Measurements from ENCODE around the gene WNT10A. TPM values are rescaled to one million over a fixed set of nuclear protein-coding genes. Genes with fewer than 3 reads are reported as not detected.

WNT10A gene
- total and polyA plus RNA-seq, 2 donors (not counting 1 experiment from before 2014, with no cell fraction given) = 15.2 to 36.6 TPM

DNA sequence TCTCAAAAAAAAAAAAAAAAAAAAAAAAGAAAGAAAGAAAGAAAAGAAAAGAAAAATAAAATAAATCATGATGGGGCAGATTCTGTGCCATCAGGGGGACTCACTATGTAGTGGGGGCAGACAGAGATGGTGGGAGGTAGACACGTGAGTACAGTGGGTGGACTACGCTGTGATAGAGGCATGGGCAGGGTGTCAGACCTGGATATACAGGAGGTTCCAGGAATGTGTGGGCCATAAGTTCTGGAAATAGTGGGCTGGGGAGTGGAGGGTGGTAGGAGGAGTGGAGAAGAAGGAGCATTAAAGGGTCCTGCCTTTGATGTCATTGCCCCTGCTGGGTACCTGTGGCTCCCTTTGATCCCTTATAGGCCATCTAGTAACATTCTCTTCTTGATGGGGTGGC lies 29.9 kb upstream of the WNT10A start:
- intact Hi-C loops (cut with micrococcal nuclease) = loop anchor here (5.0 kb wide), 1 partner anchor 132 kb away; no protein-coding TSS in a partner anchor
- no peak for TF ChIP-seq CTCF (IDR thresholded peaks at IDR 0.05)
- TF ChIP-seq EZH2 (IDR thresholded peaks at IDR 0.05; ENCODE audit: borderline replicate concordance, insufficient read depth, low read depth, low read length, poor library complexity, severe bottlenecking) = no peak
- H3K36me3 ChIP-seq (replicated peaks in 1 of 2; ENCODE audit: control extremely low read depth in 1 of 2, control insufficient read depth in 1 of 2, extremely low read depth in 1 of 2, insufficient read depth in 2 of 2, low read length in 1 of 2) = no peaks in the 10 kb centered on the region
- H3K79me2 ChIP-seq (ENCODE audit: control insufficient read depth, insufficient read depth, low read length) = no peaks in the 10 kb centered on the region
- POLR2A ChIA-PET = interaction anchor here (0.7 kb wide), 1 partner anchor 47 kb away, joined by 6 read pairs; no protein-coding TSS in a partner anchor
- H3K9ac ChIP-seq (ENCODE audit: low read length) = no peak overlapping the region
- peaks cover 44% of the 10 kb centered on the region for H3K27me3 Mint-ChIP-seq
- DNase-seq (no peak), ATAC-seq (ENCODE audit: low read depth) (no peak)
- H3K4me3 ChIP-seq (ENCODE audit: control extremely low read depth in 1 of 5, extremely low read depth in 1 of 5, insufficient read depth in 1 of 5, low read depth in 2 of 5, low read length in 4 of 5) = no peak overlapping the region
- H3K27ac ChIP-seq (ENCODE audit: low read length in 2 of 2) = no peak overlapping the region
- H3K4me3 Mint-ChIP-seq = no peak overlapping the region
- no peak overlapping the region for H3K27ac Mint-ChIP-seq
- peaks cover 0 to 51% (median 18%) of the 10 kb centered on the region in 4 experiments for H3K27me3 ChIP-seq (replicated peaks in 1 of 4; ENCODE audit: control extremely low read depth in 1 of 4, control insufficient read depth in 3 of 4, insufficient read depth in 4 of 4, low read length in 3 of 4)
- no peak overlapping the region for H2AFZ ChIP-seq (ENCODE audit: insufficient read depth, low read depth, low read length, poor library complexity, severe bottlenecking)
- no peak overlapping the region for H3K4me2 ChIP-seq (replicated peaks; ENCODE audit: low read depth, low read length, poor library complexity, severe bottlenecking)
- 85% methylated on average over 2 of the region's 2 CpGs for WGBS (ENCODE audit: insufficient coverage)
- H4K20me1 ChIP-seq (ENCODE audit: control insufficient read depth, insufficient read depth, low read length, poor library complexity, severe bottlenecking) = no peaks in the 10 kb centered on the region
- H3K4me1 ChIP-seq (ENCODE audit: control insufficient read depth in 2 of 2, insufficient read depth in 2 of 2, low read length in 2 of 2) = peaks cover 0 to 3% of the 10 kb centered on the region in 2 donors
- CTCF ChIA-PET = interaction anchor here (0.6 to 10.3 kb wide), 11 partner anchors 26 to 304 kb away, joined by 3 to 129 read pairs (median 5); partner anchors contain the start of genes TTLL4 and WNT10A
- H3K9me3 ChIP-seq (ENCODE audit: control extremely low read depth in 1 of 3, control insufficient read depth in 2 of 3, insufficient read depth in 1 of 3, low read length in 2 of 3) = peaks cover 0 to 7% (median 0%) of the 10 kb centered on the region in 3 donors
- H3K4me1 Mint-ChIP-seq = no peaks in the 10 kb centered on the region
- no peaks in the 10 kb centered on the region for H3K9me3 Mint-ChIP-seq (ENCODE audit: insufficient read depth)

DNA sequence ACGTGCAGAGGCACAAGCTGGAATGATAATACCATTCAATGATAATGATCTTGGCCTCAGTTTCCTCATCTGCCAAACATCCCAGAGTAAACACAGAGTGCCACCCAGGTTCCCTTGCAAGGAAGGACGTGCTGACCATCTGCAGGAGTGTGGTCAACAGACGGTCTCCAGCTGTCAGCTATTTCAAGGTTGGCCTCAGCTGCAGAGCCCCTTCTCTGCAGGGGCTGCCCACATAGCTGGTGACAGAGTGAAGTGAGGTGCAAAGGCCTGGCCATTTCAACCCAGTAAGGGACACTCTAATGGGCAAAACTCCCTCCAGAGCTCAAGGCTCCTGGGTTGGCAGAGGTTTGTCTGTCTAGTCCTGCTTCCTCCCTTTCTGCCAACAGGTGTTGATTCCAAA lies 29.4 kb upstream of the WNT10A start:
- TF ChIP-seq EZH2 (IDR thresholded peaks at IDR 0.05; ENCODE audit: borderline replicate concordance, insufficient read depth, low read depth, low read length, poor library complexity, severe bottlenecking) (no peak), CTCF (IDR thresholded peaks at IDR 0.05) (no peak)
- no peak overlapping the region for H2AFZ ChIP-seq (ENCODE audit: insufficient read depth, low read depth, low read length, poor library complexity, severe bottlenecking)
- intact Hi-C loops (cut with micrococcal nuclease) = loop anchor here (5.0 kb wide), 1 partner anchor 131 kb away; no protein-coding TSS in a partner anchor
- no peak overlapping the region for H3K4me3 ChIP-seq (ENCODE audit: control extremely low read depth in 1 of 5, extremely low read depth in 1 of 5, insufficient read depth in 1 of 5, low read depth in 2 of 5, low read length in 4 of 5)
- H3K9me3 Mint-ChIP-seq (ENCODE audit: insufficient read depth) = no peaks in the 10 kb centered on the region
- H3K4me1 ChIP-seq (ENCODE audit: control insufficient read depth in 2 of 2, insufficient read depth in 2 of 2, low read length in 2 of 2) = peaks cover 0 to 3% of the 10 kb centered on the region in 2 donors
- H4K20me1 ChIP-seq (ENCODE audit: control insufficient read depth, insufficient read depth, low read length, poor library complexity, severe bottlenecking) = no peaks in the 10 kb centered on the region
- no peak overlapping the region for H3K9ac ChIP-seq (ENCODE audit: low read length)
- H3K4me1 Mint-ChIP-seq = no peaks in the 10 kb centered on the region
- H3K9me3 ChIP-seq (ENCODE audit: control extremely low read depth in 1 of 3, control insufficient read depth in 2 of 3, insufficient read depth in 1 of 3, low read length in 2 of 3) = peaks cover 0 to 4% (median 0%) of the 10 kb centered on the region in 3 donors
- DNase-seq (no peak), ATAC-seq (ENCODE audit: low read depth) (no peak)
- no peaks in the 10 kb centered on the region for H3K79me2 ChIP-seq (ENCODE audit: control insufficient read depth, insufficient read depth, low read length)
- H3K4me2 ChIP-seq (replicated peaks; ENCODE audit: low read depth, low read length, poor library complexity, severe bottlenecking) = no peak overlapping the region
- peaks cover 0 to 56% (median 20%) of the 10 kb centered on the region in 4 experiments for H3K27me3 ChIP-seq (replicated peaks in 1 of 4; ENCODE audit: control extremely low read depth in 1 of 4, control insufficient read depth in 3 of 4, insufficient read depth in 4 of 4, low read length in 3 of 4)
- no peak overlapping the region for H3K27ac ChIP-seq (ENCODE audit: low read length in 2 of 2)
- H3K27me3 Mint-ChIP-seq = peaks cover 48% of the 10 kb centered on the region
- no peak overlapping the region for H3K4me3 Mint-ChIP-seq
- ChIA-PET CTCF (interaction anchor here (0.7 to 10.3 kb wide), 12 partner anchors 25 to 303 kb away, joined by 3 to 129 read pairs (median 5); partner anchors contain the start of genes TTLL4 and WNT10A), POLR2A (no interaction called here)
- WGBS (ENCODE audit: insufficient coverage) = 69% methylated on average over 2 of the region's 3 CpGs
- H3K27ac Mint-ChIP-seq = no peak overlapping the region
- H3K36me3 ChIP-seq (replicated peaks in 1 of 2; ENCODE audit: control extremely low read depth in 1 of 2, control insufficient read depth in 1 of 2, extremely low read depth in 1 of 2, insufficient read depth in 2 of 2, low read length in 1 of 2) = no peaks in the 10 kb centered on the region
